GM23338 (cell line): ENCODE measurements around the gene MICALL1. TPM values are rescaled to one million over a fixed set of nuclear protein-coding genes. Genes with fewer than 3 reads are reported as not detected.

Experiments used
- ATAC-seq: fragments of 200-7000 bp; cut with Tn5 transposase; 3 replicates; pipeline ENCODE4 v1.9.1; 2020
- DNase-seq: peaks from one replicate; pipeline ENCODE4 v3.0.0-alpha.2; 2015; ENCODE audit warnings: low spot score
- H2AFZ ChIP-seq: fragments of 200-600 bp; sonication (generic); 2 replicates; pipeline ENCODE4 v1.8.0; 2016; ENCODE audit warnings: antibody characterized with exemption, mild to moderate bottlenecking, moderate library complexity
- H3F3A ChIP-seq: fragments of 200-600 bp; sonication (generic); replicated peaks from 2 replicates; pipeline ENCODE4 v1.8.0; 2017; ENCODE audit warnings: antibody characterized with exemption, mixed run types, low read depth
- H3K27ac ChIP-seq: fragments of 200-600 bp; sonication (generic); 2 replicates; pipeline ENCODE4 v1.6.1; 2016; ENCODE audit warnings: low read depth
- H3K27me3 ChIP-seq: fragments of 200-600 bp; sonication (generic); 2 replicates; pipeline ENCODE4 v1.8.0; 2016; ENCODE audit warnings: mild to moderate bottlenecking, mixed run types, moderate library complexity; ENCODE audit not compliant: insufficient read depth
- H3K36me3 ChIP-seq: fragments of 200-600 bp; sonication (generic); 2 replicates; pipeline ENCODE4 v1.8.0; 2016; ENCODE audit warnings: mild to moderate bottlenecking; ENCODE audit not compliant: insufficient read depth
- H3K4me1 ChIP-seq: fragments of 200-600 bp; sonication (generic); 2 replicates; pipeline ENCODE4 v1.8.0; 2016; ENCODE audit warnings: mild to moderate bottlenecking, moderate library complexity; ENCODE audit not compliant: insufficient read depth
- H3K4me2 ChIP-seq: fragments of 200-600 bp; sonication (generic); 2 replicates; pipeline ENCODE4 v1.7.1; 2017; ENCODE audit warnings: mixed run types
- H3K4me3 ChIP-seq: fragments of 200-600 bp; sonication (generic); 2 replicates; pipeline ENCODE4 v1.6.1; 2016; ENCODE audit warnings: mixed run types
- H3K79me2 ChIP-seq: fragments of 200-600 bp; sonication (generic); replicated peaks from 2 replicates; pipeline ENCODE4 v1.8.0; 2017; ENCODE audit warnings: mild to moderate bottlenecking; ENCODE audit not compliant: insufficient read depth
- H3K9me2 ChIP-seq: fragments of 200-600 bp; sonication (generic); 2 replicates; pipeline ENCODE4 v1.8.0; 2017; ENCODE audit not compliant: insufficient read depth
- H4K20me1 ChIP-seq: fragments of 200-600 bp; sonication (generic); replicated peaks from 2 replicates; pipeline ENCODE4 v1.8.0; 2017; ENCODE audit warnings: mild to moderate bottlenecking; ENCODE audit not compliant: insufficient read depth
- H3K27ac Mint-ChIP-seq: 2 replicates; pipeline ENCODE4 v1.8.0; 2020; ENCODE audit warnings: inconsistent platforms, mild to moderate bottlenecking, moderate library complexity, mixed read lengths
- H3K27me3 Mint-ChIP-seq: 3 replicates; pipeline ENCODE4 v1.8.0; 2022; ENCODE audit warnings: low read depth, mild to moderate bottlenecking, moderate library complexity, mixed read lengths, inconsistent platforms; ENCODE audit not compliant: insufficient read depth, poor library complexity
- H3K36me3 Mint-ChIP-seq: 3 replicates; pipeline ENCODE4 v1.8.0; 2021; ENCODE audit warnings: low read depth, mild to moderate bottlenecking, inconsistent platforms, moderate library complexity, mixed read lengths
- H3K4me1 Mint-ChIP-seq: 3 replicates; pipeline ENCODE4 v1.8.0; 2020; ENCODE audit warnings: mild to moderate bottlenecking, inconsistent platforms, mixed read lengths
- H3K4me3 Mint-ChIP-seq: 3 replicates; pipeline ENCODE4 v1.8.0; 2021; ENCODE audit warnings: moderate library complexity, mild to moderate bottlenecking, inconsistent platforms, mixed read lengths
- H3K9me3 Mint-ChIP-seq: 3 replicates; pipeline ENCODE4 v1.8.0; 2020; ENCODE audit warnings: moderate library complexity, mild to moderate bottlenecking, inconsistent platforms, mixed read lengths
- CREB1 ChIP-seq: fragments of 250-450 bp; sonication (Bioruptor Pico); IDR thresholded peaks from 2 replicates; pipeline ENCODE4 v1.5.0; 2020; ENCODE audit warnings: low read depth, mild to moderate bottlenecking, moderate library complexity
- EZH2 ChIP-seq: fragments of 200-600 bp; sonication (generic); IDR thresholded peaks from one replicate; pipeline ENCODE4 v1.8.0; 2017; ENCODE audit warnings: antibody characterized with exemption, mild to moderate bottlenecking, low read depth; ENCODE audit not compliant: unreplicated experiment
- EZH2phosphoT487 ChIP-seq: fragments of 200-600 bp; sonication (generic); IDR thresholded peaks from one replicate; pipeline ENCODE4 v1.8.1; 2018; ENCODE audit warnings: antibody characterized with exemption; ENCODE audit not compliant: unreplicated experiment
- JUNB ChIP-seq: IDR thresholded peaks from one replicate; pipeline ENCODE4 v1.6.1; 2016; ENCODE audit warnings: antibody characterized with exemption; ENCODE audit not compliant: unreplicated experiment
- NANOG ChIP-seq: IDR thresholded peaks from 2 replicates; pipeline ENCODE4 v1.6.1; 2016; ENCODE audit warnings: antibody characterized with exemption, borderline replicate concordance
- POLR2AphosphoS5 ChIP-seq: IDR thresholded peaks from 2 replicates; pipeline ENCODE4 v1.6.1; 2016; ENCODE audit warnings: antibody characterized with exemption, low read depth
- STAT1 ChIP-seq: IDR thresholded peaks from one replicate; pipeline ENCODE4 v1.6.1; 2016; ENCODE audit warnings: antibody characterized with exemption; ENCODE audit not compliant: unreplicated experiment
- ZNF114 ChIP-seq: fragments of 250-450 bp; sonication (Bioruptor Pico); IDR thresholded peaks from 2 replicates; pipeline ENCODE4 v1.5.0; 2020; ENCODE audit warnings: mild to moderate bottlenecking, moderate library complexity
- polyA plus RNA-seq: library from polyadenylated mRNA; unstranded; fragments of >200 nt; fragmentation: Nextera tagmentation; extraction: Ambion mirVana; gene quantifications from 2 replicates; pipeline ENCODE4 v1.2.1, GENCODE V29; 2016
- total RNA-seq: library from RNA; depleted of rRNA; stranded (reverse); fragments of >200 nt; shearing (Covaris generic); gene quantifications from 2 replicates; pipeline ENCODE4 v1.2.3, GENCODE V29; 2014

Gene MICALL1
- total and polyA plus RNA-seq, 2 experiments from 2014 or later: 5.9 to 33.1 TPM

GRCh38 chr22:37917874-37918548, 11.9 kb downstream of the MICALL1 start (continued):
- no peak for TF ChIP-seq CREB1 (CRISPR knock-in tag)

- Histone ChIP-seq H3K9me2 (no peaks in the 10 kb centered on the region), H3K4me3 (no peak overlapping the region), H3K79me2 (no peaks in the 10 kb centered on the region), H3K27me3 (no peaks in the 10 kb centered on the region), H2AFZ (no peak overlapping the region), H3K4me1 (no peaks in the 10 kb centered on the region), H4K20me1 (no peaks in the 10 kb centered on the region), H3K27ac (no peak overlapping the region), H3K36me3 (no peaks in the 10 kb centered on the region), H3K4me2 (no peak overlapping the region), H3F3A (no peaks in the 10 kb centered on the region)
- Mint-ChIP-seq H3K4me3 (no peak overlapping the region), H3K27ac (no peak overlapping the region), H3K36me3 (0 out of 3 replicates have a peak, but pooled peaks cover 11% of the 10 kb centered on the region), H3K9me3 (no peaks in the 10 kb centered on the region), H3K27me3 (no peaks in the 10 kb centered on the region), H3K4me1 (no peaks in the 10 kb centered on the region)
- DNase-seq (no peak), ATAC-seq (no peak)
- TF ChIP-seq ZNF114 (CRISPR knock-in tag): no peak
These were observed 12.6 kb downstream of the MICALL1 start for GRCh38 chr22:37918580-37919270.

GRCh38 chr22:37920126-37920525, 14.0 kb downstream of the MICALL1 start:
- ATAC-seq (no peak), DNase-seq (no peak)
- Mint-ChIP-seq H3K27ac (no peak overlapping the region), H3K4me1 (no peaks in the 10 kb centered on the region), H3K36me3 (0 out of 3 replicates have a peak, but pooled peaks cover 11% of the 10 kb centered on the region), H3K9me3 (no peaks in the 10 kb centered on the region), H3K27me3 (peaks cover 1% of the 10 kb centered on the region), H3K4me3 (no peak overlapping the region)
- Histone ChIP-seq H4K20me1 (no peaks in the 10 kb centered on the region), H3K4me2 (no peak overlapping the region), H3K4me1 (no peaks in the 10 kb centered on the region), H2AFZ (no peak overlapping the region), H3K79me2 (no peaks in the 10 kb centered on the region), H3K36me3 (no peaks in the 10 kb centered on the region), H3K9me2 (no peaks in the 10 kb centered on the region), H3K4me3 (no peak overlapping the region), H3F3A (no peaks in the 10 kb centered on the region), H3K27me3 (no peaks in the 10 kb centered on the region), H3K27ac (peak overlapping the region; percentile 12; the same call in 1 of the 2 replicates)
- no peak for TF ChIP-seq POLR2AphosphoS5
- no peak for TF ChIP-seq STAT1

GRCh38 chr22:37922191-37922590, 16.1 kb downstream of the MICALL1 start:
- no peak overlapping the region for H3K4me2 ChIP-seq
- no peaks in the 10 kb centered on the region for H4K20me1 ChIP-seq
- Mint-ChIP-seq H3K9me3 (no peaks in the 10 kb centered on the region), H3K4me1 (no peaks in the 10 kb centered on the region), H3K4me3 (no peak overlapping the region), H3K36me3 (0 out of 3 replicates have a peak, but pooled peaks cover 8% of the 10 kb centered on the region), H3K27ac (no peak overlapping the region), H3K27me3 (peaks cover 1% of the 10 kb centered on the region)
- H3F3A ChIP-seq: no peaks in the 10 kb centered on the region
- H3K79me2 ChIP-seq: no peaks in the 10 kb centered on the region
- peak; percentile 58 for ATAC-seq
- H3K4me3 ChIP-seq: no peak overlapping the region
- no peaks in the 10 kb centered on the region for H3K4me1 ChIP-seq
- no peak overlapping the region for H3K27ac ChIP-seq
- TF ChIP-seq EZH2 (no peak), JUNB (no peak), NANOG (no peak), ZNF114 (CRISPR knock-in tag) (no peak), POLR2AphosphoS5 (no peak), EZH2phosphoT487 (no peak)
- H3K36me3 ChIP-seq: no peaks in the 10 kb centered on the region
- no peak for DNase-seq
- H2AFZ ChIP-seq: no peak overlapping the region
- H3K27me3 ChIP-seq: no peaks in the 10 kb centered on the region
- H3K9me2 ChIP-seq: no peaks in the 10 kb centered on the region
